ENCODE data around the gene POP4.
"Not testable (repeated sequence)": the region's sequence is repeated elsewhere in the genome, so short reads cannot be mapped to it uniquely, and the experiment has no call there.

The POP4 gene

GRCh38 chr19:29620931-29621351 lies 14.9 kb downstream of the POP4 start:
- H3K27ac ChIP-seq = no peak overlapping the region
- TF ChIP-seq CTCF (conservative IDR thresholded peaks at IDR 0.05) = no peak

- no peak overlapping the region for H3K27ac ChIP-seq
- TF ChIP-seq CTCF (conservative IDR thresholded peaks at IDR 0.05) = no peak
Observed at GRCh38 chr19:29622166-29623070, 16.3 kb downstream of the POP4 start.

- H3K27ac ChIP-seq = no peak overlapping the region
- no peak for TF ChIP-seq CTCF (conservative IDR thresholded peaks at IDR 0.05)
Observed at GRCh38 chr19:29623726-29624488, 17.8 kb downstream of the POP4 start.

GRCh38 chr19:29624489-29625185 lies 18.6 kb downstream of the POP4 start:
- no peak overlapping the region for H3K27ac ChIP-seq
- TF ChIP-seq CTCF (conservative IDR thresholded peaks at IDR 0.05) = no peak

- no peak overlapping the region for H3K27ac ChIP-seq
- no peak for TF ChIP-seq CTCF (conservative IDR thresholded peaks at IDR 0.05)
Observed at GRCh38 chr19:29625186-29625651, 19.1 kb downstream of the POP4 start.

- no peak overlapping the region for H3K27ac ChIP-seq
- TF ChIP-seq CTCF (conservative IDR thresholded peaks at IDR 0.05) = no peak
Observed at GRCh38 chr19:29626386-29626785, 20.3 kb downstream of the POP4 start.

- not testable (repeated sequence) for H3K27ac ChIP-seq
Observed at GRCh38 chr19:29626832-29627231, 20.7 kb downstream of the POP4 start.
